ENCODE measurements around the gene CFP.

DNA sequence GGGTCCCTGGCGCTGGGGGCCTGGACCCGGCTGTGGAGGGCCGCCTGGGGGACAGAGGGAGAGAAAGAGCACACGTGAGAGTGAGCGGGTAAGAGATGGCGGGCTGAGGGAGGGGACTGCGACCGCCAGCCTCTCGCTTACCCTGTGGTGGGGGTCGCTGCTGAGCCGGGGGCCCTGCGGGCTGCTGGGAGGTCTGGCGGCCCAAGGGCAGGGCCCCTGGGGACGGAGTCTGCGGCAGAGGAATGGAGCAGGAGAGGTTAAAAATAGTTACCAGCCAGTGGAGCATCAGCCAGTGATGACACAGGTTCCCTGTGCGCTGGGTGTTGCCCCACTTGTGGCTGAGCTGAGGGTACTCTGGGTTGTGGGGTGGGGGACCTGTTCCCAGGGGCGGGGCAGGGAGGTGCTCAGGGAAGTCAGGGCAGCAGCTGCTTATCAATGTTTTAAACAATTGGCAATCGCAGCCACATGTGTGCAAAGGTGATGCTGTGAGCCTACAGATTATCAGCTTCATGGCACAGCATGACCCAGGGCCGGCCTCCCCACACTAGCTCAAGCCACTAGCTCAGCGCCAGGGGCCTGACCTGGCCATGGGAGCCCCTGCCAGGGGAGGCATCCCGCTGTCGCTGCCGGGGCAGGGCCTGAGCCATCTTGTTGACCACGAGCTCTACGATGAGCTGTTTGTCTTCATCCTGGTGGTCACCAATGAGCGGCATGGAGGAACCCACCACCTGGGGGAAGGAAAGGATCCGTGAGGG is 55.0 kb downstream of the CFP start:
- TF ChIP-seq, protein P1, sequence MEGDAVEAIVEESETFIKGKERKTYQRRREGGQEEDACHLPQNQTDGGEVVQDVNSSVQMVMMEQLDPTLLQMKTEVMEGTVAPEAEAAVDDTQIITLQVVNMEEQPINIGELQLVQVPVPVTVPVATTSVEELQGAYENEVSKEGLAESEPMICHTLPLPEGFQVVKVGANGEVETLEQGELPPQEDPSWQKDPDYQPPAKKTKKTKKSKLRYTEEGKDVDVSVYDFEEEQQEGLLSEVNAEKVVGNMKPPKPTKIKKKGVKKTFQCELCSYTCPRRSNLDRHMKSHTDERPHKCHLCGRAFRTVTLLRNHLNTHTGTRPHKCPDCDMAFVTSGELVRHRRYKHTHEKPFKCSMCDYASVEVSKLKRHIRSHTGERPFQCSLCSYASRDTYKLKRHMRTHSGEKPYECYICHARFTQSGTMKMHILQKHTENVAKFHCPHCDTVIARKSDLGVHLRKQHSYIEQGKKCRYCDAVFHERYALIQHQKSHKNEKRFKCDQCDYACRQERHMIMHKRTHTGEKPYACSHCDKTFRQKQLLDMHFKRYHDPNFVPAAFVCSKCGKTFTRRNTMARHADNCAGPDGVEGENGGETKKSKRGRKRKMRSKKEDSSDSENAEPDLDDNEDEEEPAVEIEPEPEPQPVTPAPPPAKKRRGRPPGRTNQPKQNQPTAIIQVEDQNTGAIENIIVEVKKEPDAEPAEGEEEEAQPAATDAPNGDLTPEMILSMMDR (conservative IDR thresholded peaks at IDR 0.05), result no peak
- no peak for TF ChIP-seq EZH2 (IDR thresholded peaks at IDR 0.05; ENCODE audit: low read depth)

Data from PC-9 (cell line).